Mesendoderm (in vitro differentiated cells): Measurements from ENCODE around the gene PNPO.

ENCODE experiments used
- DNase-seq: peaks from one replicate; pipeline ENCODE4 v3.0.0; 2013
- H2AK5ac ChIP-seq: 2 replicates; pipeline ENCODE4 v1.6.1; 2013; ENCODE audit warnings: low read length, inconsistent platforms
- H2BK120ac ChIP-seq: 2 replicates; pipeline ENCODE4 v1.6.1; 2013; ENCODE audit warnings: low read depth, mild to moderate bottlenecking, low read length, moderate library complexity, mixed read lengths
- H2BK15ac ChIP-seq: replicated peaks from 2 replicates; pipeline ENCODE4 v1.6.1; 2013; ENCODE audit warnings: low read depth, mild to moderate bottlenecking, moderate library complexity
- H2BK5ac ChIP-seq: 2 replicates; pipeline ENCODE4 v1.6.1; 2013; ENCODE audit warnings: low read length, inconsistent platforms
- H3K18ac ChIP-seq: 2 replicates; pipeline ENCODE4 v1.6.1; 2013; ENCODE audit warnings: mild to moderate bottlenecking, low read length, mixed read lengths
- H3K23ac ChIP-seq: one replicate; pipeline ENCODE4 v1.6.1; 2013; ENCODE audit warnings: low read length
- H3K27ac ChIP-seq: 2 replicates; pipeline ENCODE4 v1.5.1; 2013; ENCODE audit warnings: low read depth, mild to moderate bottlenecking, inconsistent platforms, low read length, moderate library complexity
- H3K27me3 ChIP-seq: 2 replicates; pipeline ENCODE4 v1.6.1; 2013; ENCODE audit warnings: low read length, control low read depth, mild to moderate bottlenecking, inconsistent platforms; ENCODE audit not compliant: insufficient read depth, poor library complexity
- H3K36me3 ChIP-seq: 2 replicates; pipeline ENCODE4 v1.6.1; 2013; ENCODE audit warnings: low read length, inconsistent platforms; ENCODE audit not compliant: control insufficient read depth, insufficient read depth
- H3K4ac ChIP-seq: one replicate; pipeline ENCODE4 v1.6.1; 2013; ENCODE audit warnings: low read depth, mild to moderate bottlenecking, low read length, moderate library complexity
- H3K4me1 ChIP-seq: 2 replicates; pipeline ENCODE4 v1.6.1; 2013; ENCODE audit warnings: low read depth, low read length, inconsistent platforms; ENCODE audit not compliant: control insufficient read depth
- H3K4me2 ChIP-seq: 2 replicates; pipeline ENCODE4 v1.6.1; 2013; ENCODE audit warnings: low read length
- H3K4me3 ChIP-seq: 2 replicates; pipeline ENCODE4 v1.5.1; 2013; ENCODE audit warnings: mild to moderate bottlenecking, low read length
- H3K56ac ChIP-seq: one replicate; pipeline ENCODE4 v1.6.1; 2013; ENCODE audit warnings: low read length
- H3K79me1 ChIP-seq: 2 replicates; pipeline ENCODE4 v1.6.1; 2013; ENCODE audit warnings: low read length, inconsistent platforms
- H3K79me2 ChIP-seq: 2 replicates; pipeline ENCODE4 v1.6.1; 2013; ENCODE audit warnings: mild to moderate bottlenecking, low read length; ENCODE audit not compliant: control insufficient read depth, insufficient read depth
- H3K9ac ChIP-seq: 2 replicates; pipeline ENCODE4 v1.6.1; 2013; ENCODE audit warnings: low read length, inconsistent platforms
- H4K5ac ChIP-seq: one replicate; pipeline ENCODE4 v1.6.1; 2013; ENCODE audit warnings: low read length
- H4K8ac ChIP-seq: one replicate; pipeline ENCODE4 v1.6.1; 2013; ENCODE audit warnings: low read depth, mild to moderate bottlenecking, control low read depth, low read length, moderate library complexity
- WGBS: extraction: QIAGEN DNeasy Blood & Tissue Kit; methylation state at CpG from one replicate; pipeline ENCODE4 v1.1.7; 2013; ENCODE audit warnings: low lambda C conversion rate, missing lambda C conversion rate; ENCODE audit not compliant: insufficient coverage; ENCODE audit errors: extremely low coverage; 5-methylcytosine and 5-hydroxymethylcytosine counted together

Gene PNPO

DNA sequence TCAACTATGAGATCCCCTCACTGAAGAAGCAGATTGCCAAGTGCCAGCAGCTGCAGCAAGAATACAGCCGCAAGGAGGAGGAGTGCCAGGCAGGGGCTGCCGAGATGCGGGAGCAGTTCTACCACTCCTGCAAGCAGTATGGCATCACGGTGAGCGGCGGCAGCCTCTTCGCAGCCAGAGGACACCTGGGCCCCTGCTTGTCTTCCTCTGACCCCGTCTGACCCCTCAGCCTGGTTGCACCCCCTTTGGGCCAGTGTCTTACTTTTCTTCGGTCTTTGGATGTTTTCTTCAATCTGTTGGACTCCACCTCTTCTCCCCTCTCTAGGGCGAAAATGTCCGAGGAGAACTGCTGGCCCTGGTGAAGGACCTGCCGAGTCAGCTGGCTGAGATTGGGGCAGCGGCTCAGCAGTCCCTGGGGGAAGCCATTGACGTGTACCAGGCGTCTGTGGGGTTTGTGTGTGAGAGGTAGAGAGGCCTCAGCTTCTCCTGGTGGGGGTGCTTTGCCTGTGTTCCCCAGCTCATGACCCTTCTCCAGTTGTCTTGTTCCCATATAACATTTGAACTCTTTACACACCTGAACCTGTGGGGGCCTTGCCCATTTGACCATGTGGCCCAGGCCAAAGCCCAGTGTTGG lies 33.9 kb downstream of the PNPO start:
- H2BK120ac ChIP-seq, result no peak overlapping the region
- no peaks in the 10 kb centered on the region for H3K79me2 ChIP-seq
- H3K79me1 ChIP-seq, result peaks cover 2% of the 10 kb centered on the region
- H3K4ac ChIP-seq, result no peak overlapping the region
- no peak for DNase-seq
- no peaks in the 10 kb centered on the region for H3K4me1 ChIP-seq
- no peak overlapping the region for H4K5ac ChIP-seq
- H3K4me2 ChIP-seq, result no peak overlapping the region
- no CpG with 5 or more reads among the region's 15 CpGs for WGBS
- peaks cover 5% of the 10 kb centered on the region for H3K36me3 ChIP-seq
- no peak overlapping the region for H3K56ac ChIP-seq
- no peak overlapping the region for H3K18ac ChIP-seq
- no peak overlapping the region for H2BK5ac ChIP-seq
- no peak overlapping the region for H3K23ac ChIP-seq
- no peak overlapping the region for H3K4me3 ChIP-seq
- no peak overlapping the region for H4K8ac ChIP-seq
- no peak overlapping the region for H3K27ac ChIP-seq
- no peak overlapping the region for H2BK15ac ChIP-seq
- H3K9ac ChIP-seq, result no peak overlapping the region
- no peak overlapping the region for H2AK5ac ChIP-seq
- no peaks in the 10 kb centered on the region for H3K27me3 ChIP-seq

DNA sequence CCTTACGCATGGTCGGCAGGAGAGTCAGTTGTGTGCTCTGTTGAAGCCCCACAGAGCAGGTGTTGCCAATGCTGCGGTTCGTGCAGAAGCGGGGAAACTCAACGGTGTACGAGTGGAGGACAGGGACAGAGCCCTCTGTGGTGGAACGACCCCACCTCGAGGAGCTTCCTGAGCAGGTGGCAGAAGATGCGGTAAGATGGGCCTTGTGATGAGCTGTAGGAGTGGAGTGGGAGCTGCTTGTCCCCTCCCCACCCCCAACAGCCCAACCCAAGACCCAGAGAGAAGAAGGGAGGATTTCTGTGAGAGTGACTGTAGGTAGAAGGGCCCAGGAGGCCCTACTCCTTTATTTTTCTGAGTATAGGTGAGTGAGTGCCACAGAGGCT lies 34.4 kb downstream of the PNPO start:
- H3K79me1 ChIP-seq, result peaks cover 2% of the 10 kb centered on the region
- no peak for DNase-seq
- WGBS, result no CpG with 5 or more reads among the region's 10 CpGs
- H2BK5ac ChIP-seq, result no peak overlapping the region
- no peak overlapping the region for H2AK5ac ChIP-seq
- no peak overlapping the region for H3K4me2 ChIP-seq
- H3K79me2 ChIP-seq, result no peaks in the 10 kb centered on the region
- no peak overlapping the region for H4K8ac ChIP-seq
- no peak overlapping the region for H3K4ac ChIP-seq
- H3K9ac ChIP-seq, result no peak overlapping the region
- H3K27ac ChIP-seq, result no peak overlapping the region
- no peak overlapping the region for H3K23ac ChIP-seq
- H2BK120ac ChIP-seq, result no peak overlapping the region
- H3K27me3 ChIP-seq, result no peaks in the 10 kb centered on the region
- no peak overlapping the region for H3K4me3 ChIP-seq
- no peaks in the 10 kb centered on the region for H3K4me1 ChIP-seq
- H3K18ac ChIP-seq, result no peak overlapping the region
- H3K56ac ChIP-seq, result no peak overlapping the region
- H3K36me3 ChIP-seq, result peaks cover 8% of the 10 kb centered on the region
- H2BK15ac ChIP-seq, result no peak overlapping the region
- no peak overlapping the region for H4K5ac ChIP-seq

DNA sequence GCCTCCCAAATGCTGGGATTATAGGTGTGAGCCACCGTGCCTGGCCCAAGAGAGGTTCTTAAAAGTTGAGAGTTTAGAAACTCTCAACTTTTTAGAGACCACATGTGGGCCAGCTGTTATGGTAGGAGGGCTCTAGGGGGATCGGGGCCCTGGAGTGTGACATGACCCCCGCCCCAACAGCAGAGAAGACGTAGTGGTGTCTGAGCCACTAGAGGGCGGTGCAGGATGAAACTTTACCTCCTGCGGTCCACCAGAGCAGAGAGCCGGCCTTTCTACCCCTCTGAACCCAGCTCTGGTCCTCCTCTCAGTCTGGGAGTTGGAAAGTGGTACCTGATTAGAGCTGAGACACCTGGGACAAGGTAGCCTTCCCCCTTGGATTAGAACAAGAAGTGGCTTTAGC lies 37.0 kb downstream of the PNPO start:
- H3K23ac ChIP-seq, result no peak overlapping the region
- no peak overlapping the region for H2AK5ac ChIP-seq
- H3K56ac ChIP-seq, result no peak overlapping the region
- H3K79me2 ChIP-seq, result no peaks in the 10 kb centered on the region
- DNase-seq, result peak; percentile 77
- no peaks in the 10 kb centered on the region for H3K79me1 ChIP-seq
- H4K5ac ChIP-seq, result no peak overlapping the region
- no peaks in the 10 kb centered on the region for H3K4me1 ChIP-seq
- no peak overlapping the region for H4K8ac ChIP-seq
- no peak overlapping the region for H2BK120ac ChIP-seq
- WGBS, result no CpG with 5 or more reads among the region's 7 CpGs
- no peak overlapping the region for H3K4me2 ChIP-seq
- no peak overlapping the region for H2BK5ac ChIP-seq
- no peak overlapping the region for H3K4me3 ChIP-seq
- H2BK15ac ChIP-seq, result no peak overlapping the region
- no peak overlapping the region for H3K9ac ChIP-seq
- no peak overlapping the region for H3K27ac ChIP-seq
- peaks cover 12% of the 10 kb centered on the region for H3K36me3 ChIP-seq
- H3K18ac ChIP-seq, result no peak overlapping the region
- no peaks in the 10 kb centered on the region for H3K27me3 ChIP-seq
- H3K4ac ChIP-seq, result no peak overlapping the region

DNA sequence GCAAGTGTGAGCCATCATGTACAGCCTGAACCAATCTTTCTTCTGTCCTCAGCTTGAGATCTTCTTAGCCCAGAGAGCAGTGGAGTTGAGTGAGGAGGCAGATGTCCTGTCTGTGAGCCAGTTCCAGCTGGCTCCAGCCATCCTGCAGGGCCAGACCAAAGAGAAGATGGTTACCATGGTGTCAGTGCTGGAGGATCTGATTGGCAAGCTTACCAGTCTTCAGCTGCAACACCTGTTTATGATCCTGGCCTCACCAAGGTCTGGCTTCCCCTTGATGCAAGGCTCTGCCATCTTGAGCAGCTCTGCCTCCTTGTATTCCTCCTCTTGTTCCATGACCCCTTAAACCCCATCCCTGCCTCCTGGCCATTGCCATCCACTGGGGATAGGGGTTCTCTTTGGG lies 39.2 kb downstream of the PNPO start:
- no peak overlapping the region for H4K5ac ChIP-seq
- H3K27me3 ChIP-seq, result no peaks in the 10 kb centered on the region
- H3K79me1 ChIP-seq, result no peaks in the 10 kb centered on the region
- no peak overlapping the region for H3K56ac ChIP-seq
- H3K9ac ChIP-seq, result no peak overlapping the region
- H3K18ac ChIP-seq, result no peak overlapping the region
- no peak overlapping the region for H2AK5ac ChIP-seq
- H3K79me2 ChIP-seq, result no peaks in the 10 kb centered on the region
- H3K36me3 ChIP-seq, result peaks cover 12% of the 10 kb centered on the region
- no peak overlapping the region for H3K4me2 ChIP-seq
- no peak overlapping the region for H2BK120ac ChIP-seq
- H3K4ac ChIP-seq, result no peak overlapping the region
- H2BK5ac ChIP-seq, result no peak overlapping the region
- no peak overlapping the region for H3K4me3 ChIP-seq
- no peak for DNase-seq
- H2BK15ac ChIP-seq, result no peak overlapping the region
- H4K8ac ChIP-seq, result no peak overlapping the region
- no peak overlapping the region for H3K27ac ChIP-seq
- no peak overlapping the region for H3K23ac ChIP-seq
- no peaks in the 10 kb centered on the region for H3K4me1 ChIP-seq

DNA sequence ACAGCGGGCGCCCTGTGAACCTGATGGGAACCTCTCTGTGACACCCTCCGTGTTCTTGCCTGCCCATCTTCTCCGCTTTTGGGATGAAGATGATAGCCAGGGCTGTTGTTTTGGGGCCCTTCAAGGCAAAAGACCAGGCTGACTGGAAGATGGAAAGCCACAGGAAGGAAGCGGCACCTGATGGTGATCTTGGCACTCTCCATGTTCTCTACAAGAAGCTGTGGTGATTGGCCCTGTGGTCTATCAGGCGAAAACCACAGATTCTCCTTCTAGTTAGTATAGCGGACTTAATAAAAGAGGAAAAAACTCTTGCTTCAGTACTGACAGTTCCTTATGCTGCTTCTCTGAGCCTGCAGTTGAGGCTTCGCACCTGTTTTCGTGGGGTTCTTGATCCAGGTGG lies 40.1 kb downstream of the PNPO start:
- Histone ChIP-seq H2BK120ac (no peak overlapping the region), H3K79me1 (no peaks in the 10 kb centered on the region)
- no CpG with 5 or more reads among the region's 9 CpGs for whole genome bisulfite sequencing

DNA sequence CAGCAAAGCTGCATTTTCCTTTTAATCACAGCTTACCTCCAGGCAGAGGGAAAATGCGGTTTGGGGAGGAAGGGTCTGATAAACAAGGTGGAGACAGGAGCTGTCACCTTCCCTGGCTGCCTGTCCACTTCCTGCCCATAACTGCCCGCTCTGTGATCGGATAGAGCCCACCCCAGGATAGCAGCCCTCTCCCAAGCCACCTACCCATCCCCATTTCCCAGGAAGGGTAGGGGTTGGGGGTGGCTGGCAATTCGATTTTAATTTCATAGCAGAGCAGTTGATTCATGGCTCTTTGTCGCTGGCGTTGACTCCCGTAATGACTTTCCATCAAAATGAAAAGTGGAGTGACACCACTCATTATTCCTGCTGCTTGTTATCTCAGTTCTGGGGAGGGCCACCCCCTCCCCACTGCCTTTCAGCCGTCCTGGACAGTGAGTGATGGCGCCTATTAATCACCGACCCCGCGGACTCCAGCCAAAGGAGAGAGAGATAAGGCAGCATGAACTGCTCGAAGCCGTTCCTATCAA lies 40.8 kb downstream of the PNPO start:
- Histone ChIP-seq H3K4me3 (no peak overlapping the region), H3K27me3 (no peaks in the 10 kb centered on the region)

More for the DNA sequence above, 40.1 kb downstream of the PNPO start:
- H3K56ac ChIP-seq, result no peak overlapping the region
- H2BK5ac ChIP-seq, result no peak overlapping the region
- no peak overlapping the region for H4K5ac ChIP-seq
- H3K79me2 ChIP-seq, result no peaks in the 10 kb centered on the region
- H3K27me3 ChIP-seq, result no peaks in the 10 kb centered on the region
- H3K4ac ChIP-seq, result no peak overlapping the region
- no peaks in the 10 kb centered on the region for H3K4me1 ChIP-seq
- H3K4me2 ChIP-seq, result no peak overlapping the region
- H3K23ac ChIP-seq, result no peak overlapping the region
- no peak overlapping the region for H4K8ac ChIP-seq
- no peak for DNase-seq
- H3K4me3 ChIP-seq, result no peak overlapping the region
- H3K9ac ChIP-seq, result no peak overlapping the region
- H3K18ac ChIP-seq, result no peak overlapping the region
- no peak overlapping the region for H3K27ac ChIP-seq
- no peak overlapping the region for H2BK15ac ChIP-seq
- peaks cover 10% of the 10 kb centered on the region for H3K36me3 ChIP-seq
- no peak overlapping the region for H2AK5ac ChIP-seq

More for the DNA sequence above, 40.8 kb downstream of the PNPO start:
- Histone ChIP-seq H2BK120ac (no peak overlapping the region), H2BK15ac (no peak overlapping the region), H4K8ac (no peak overlapping the region), H3K18ac (no peak overlapping the region), H3K4me1 (no peaks in the 10 kb centered on the region), H2BK5ac (no peak overlapping the region), H3K4me2 (no peak overlapping the region), H3K56ac (no peak overlapping the region), H3K27ac (no peak overlapping the region), H3K79me1 (no peaks in the 10 kb centered on the region), H3K4ac (no peak overlapping the region), H3K36me3 (peaks cover 10% of the 10 kb centered on the region), H4K5ac (no peak overlapping the region), H3K9ac (no peak overlapping the region), H2AK5ac (no peak overlapping the region), H3K79me2 (no peaks in the 10 kb centered on the region), H3K23ac (no peak overlapping the region)
- WGBS, result no CpG with 5 or more reads among the region's 14 CpGs
- DNase-seq, result no peak
